Mesothelial cell of epicardium (in vitro differentiated cells): ENCODE results near the gene RAPSN. TPM values are rescaled to one million over a fixed set of nuclear protein-coding genes. Genes with fewer than 3 reads are reported as not detected.

Source experiments
- DNase-seq, 2 experiments: peaks; one replicate each; pipeline ENCODE4 v3.0.0; 2021; ENCODE audit warnings: low spot score in 2 of 2; ENCODE audit not compliant: unreplicated experiment in 2 of 2
- H3K27ac Mint-ChIP-seq: 2 replicates; pipeline ENCODE4 v1.8.0; 2021; ENCODE audit warnings: mixed read lengths
- H3K27me3 Mint-ChIP-seq: 2 replicates; pipeline ENCODE4 v1.8.0; 2021; ENCODE audit warnings: low read depth, mixed read lengths
- H3K36me3 Mint-ChIP-seq: 2 replicates; pipeline ENCODE4 v1.8.0; 2021; ENCODE audit warnings: mixed read lengths
- H3K4me1 Mint-ChIP-seq: 2 replicates; pipeline ENCODE4 v1.8.0; 2021; ENCODE audit warnings: mixed read lengths
- H3K4me3 Mint-ChIP-seq: 2 replicates; pipeline ENCODE4 v1.8.0; 2021; ENCODE audit warnings: mild to moderate bottlenecking, moderate library complexity, mixed read lengths
- H3K9me3 Mint-ChIP-seq: 2 replicates; pipeline ENCODE4 v1.8.0; 2021; ENCODE audit warnings: mixed read lengths
- CTCF ChIP-seq: fragments of 200-600 bp; sonication (generic); IDR thresholded peaks from one replicate; pipeline ENCODE4 v1.5.0; 2021; ENCODE audit warnings: antibody characterized with exemption; ENCODE audit not compliant: unreplicated experiment
- total RNA-seq: library from RNA; stranded (reverse); gene quantifications from 3 replicates; pipeline ENCODE4 v1.2.1, GENCODE V29; 2021

Gene RAPSN
- total RNA-seq, 1 donor from 2014 or later, result 0.31 TPM

- Mint-ChIP-seq H3K27me3 (no peaks in the 10 kb centered on the region), H3K27ac (peak overlapping the region; percentile 94), H3K36me3 (peaks cover 2% of the 10 kb centered on the region), H3K4me3 (peak overlapping the region; percentile 94), H3K9me3 (no peaks in the 10 kb centered on the region), H3K4me1 (peaks cover 21% of the 10 kb centered on the region)
- TF ChIP-seq CTCF, result no peak
- DNase-seq, result no peak
Measured at GRCh38 chr11:47409440-47410369, 39.2 kb downstream of the RAPSN start.

DNA sequence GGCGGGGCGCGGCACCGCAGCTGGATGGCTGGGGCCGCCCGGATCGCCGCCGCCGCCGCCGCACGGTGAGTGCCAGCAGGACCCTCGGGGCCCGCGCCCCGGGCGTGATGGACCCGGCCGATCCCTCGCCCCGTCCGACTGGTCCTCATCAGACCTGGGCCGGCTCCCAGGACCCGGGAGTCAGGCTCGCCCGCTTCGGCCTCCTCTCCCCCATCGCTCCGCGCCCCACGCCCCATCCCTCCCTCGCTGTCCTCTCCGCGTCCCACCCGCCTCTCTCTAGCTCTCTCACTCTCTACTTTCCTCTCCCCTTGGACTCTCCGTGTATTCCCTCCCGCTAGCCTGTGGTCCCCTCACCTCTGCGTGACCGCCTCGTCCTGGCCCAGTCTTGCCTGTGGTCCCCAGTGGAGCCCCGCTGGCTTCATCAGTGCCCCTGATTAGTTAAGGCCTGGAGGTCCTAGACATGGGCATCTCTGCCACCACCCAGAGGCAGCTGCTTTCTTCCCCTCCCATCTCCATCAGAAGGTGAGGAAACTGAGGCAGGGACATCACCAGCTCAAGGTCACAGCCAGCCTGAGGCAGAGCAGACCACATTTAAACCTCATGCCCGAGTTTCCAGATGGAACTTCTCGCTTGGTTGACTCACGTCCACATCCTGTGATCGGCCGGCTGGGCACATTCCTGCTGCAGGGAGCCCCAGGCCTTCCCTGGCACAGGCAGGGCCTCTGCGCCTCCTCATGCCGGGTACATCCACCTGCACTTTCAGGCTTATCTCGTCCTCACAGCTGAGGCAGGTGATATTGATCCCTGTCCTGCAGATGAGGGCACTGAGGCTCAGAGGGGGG lies 40.1 kb downstream of the RAPSN start:
- peak overlapping the region; percentile 94 for H3K4me3 Mint-ChIP-seq
- no peaks in the 10 kb centered on the region for H3K27me3 Mint-ChIP-seq
- DNase-seq, result no peak
- peak overlapping the region; percentile 94 for H3K27ac Mint-ChIP-seq
- peaks cover 21% of the 10 kb centered on the region for H3K4me1 Mint-ChIP-seq
- peaks cover 2% of the 10 kb centered on the region for H3K36me3 Mint-ChIP-seq
- no peak for TF ChIP-seq CTCF
- no peaks in the 10 kb centered on the region for H3K9me3 Mint-ChIP-seq

- H3K4me1 Mint-ChIP-seq, result peaks cover 21% of the 10 kb centered on the region
- DNase-seq, result peak; percentile 88 to 95
Measured at GRCh38 chr11:47407746-47408590, 41.0 kb downstream of the RAPSN start, which contains the start of gene SLC39A13. Gene SLC39A13 (plus strand): TSS chr11:47408590. CDS start chr11:47410095, 1,505 bp downstream.

DNA sequence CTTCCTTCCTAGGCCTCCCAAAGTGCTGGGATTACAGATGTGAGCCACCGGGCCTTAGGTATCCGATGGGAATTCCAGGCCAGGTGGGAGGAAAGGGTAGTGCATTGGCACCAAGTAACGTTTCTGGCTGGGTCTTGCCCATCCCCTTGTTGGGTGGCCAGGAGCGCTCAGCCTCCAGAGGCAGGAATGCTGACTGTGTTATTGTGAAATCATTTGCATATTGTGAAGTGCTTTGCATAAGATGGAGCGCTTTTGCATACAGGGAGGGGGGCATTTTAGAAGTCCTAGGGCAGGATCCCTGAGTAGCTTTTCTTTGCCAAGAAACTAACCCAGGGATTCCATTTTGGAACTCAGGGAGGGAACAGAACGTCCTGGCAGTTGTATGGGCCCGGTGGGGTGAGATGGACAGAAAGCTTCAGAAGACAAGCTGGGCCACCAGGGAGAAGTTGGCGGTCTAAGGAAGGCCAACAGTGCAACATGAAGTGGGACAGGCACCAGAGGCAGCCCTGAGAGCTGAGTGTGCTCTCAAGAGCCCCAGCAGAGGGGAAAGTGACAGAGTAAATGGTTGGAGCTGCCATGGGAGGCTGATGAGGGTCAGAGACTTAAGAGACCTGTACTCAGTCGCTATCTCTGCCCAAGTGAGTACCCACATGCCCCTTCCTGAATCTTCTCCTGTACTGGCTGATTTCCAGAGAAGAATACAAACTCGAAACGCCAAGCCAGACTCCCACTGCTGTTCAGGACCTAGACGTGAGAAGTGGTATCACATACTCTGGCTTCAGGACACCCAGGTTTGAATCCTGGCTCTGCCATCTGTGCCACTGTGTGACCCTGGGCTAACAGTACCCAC lies 41.8 kb downstream of the RAPSN start:
- Mint-ChIP-seq H3K36me3 (no peaks in the 10 kb centered on the region), H3K27me3 (no peaks in the 10 kb centered on the region), H3K4me3 (peak overlapping the region; percentile 84), H3K9me3 (no peaks in the 10 kb centered on the region), H3K27ac (peak overlapping the region; percentile 96), H3K4me1 (peaks cover 21% of the 10 kb centered on the region)
- no peak for TF ChIP-seq CTCF
- DNase-seq, result no peak

More at GRCh38 chr11:47407746-47408590, 41.0 kb downstream of the RAPSN start, which contains the start of gene SLC39A13:
- peak within 1 kb of the TSS; percentile 94 for H3K4me3 Mint-ChIP-seq
- H3K27ac Mint-ChIP-seq, result peak within 1 kb of the TSS; percentile 96
- H3K36me3 Mint-ChIP-seq, result no peaks in the 10 kb centered on the region
- no peaks in the 10 kb centered on the region for H3K27me3 Mint-ChIP-seq
- no peaks in the 10 kb centered on the region for H3K9me3 Mint-ChIP-seq
- TF ChIP-seq CTCF, result peak; percentile 87
